ENCODE measurements around the gene SELENOO.

Gene SELENOO

GRCh38 chr22:50173311-50173982, 27.4 kb upstream of the SELENOO start:
- DNase-seq = no peak

DNA sequence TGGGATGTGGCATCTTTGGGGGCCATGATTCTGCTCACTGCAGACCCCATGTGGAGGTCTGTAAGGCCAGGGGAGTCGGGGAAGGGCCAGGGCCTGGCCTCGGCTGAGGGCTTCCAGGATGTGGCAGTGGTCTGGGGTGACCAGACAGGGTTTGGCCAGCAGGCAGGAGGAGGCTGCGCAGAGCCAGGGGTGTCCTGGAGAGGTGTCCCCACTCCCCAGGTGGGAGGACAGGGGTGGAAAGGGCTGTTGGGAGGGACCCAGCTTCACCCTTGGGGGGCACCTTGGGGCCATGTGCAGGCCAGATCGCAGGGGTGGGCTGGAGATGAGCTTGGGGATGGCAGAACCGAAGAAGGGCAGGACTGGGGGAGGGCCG, 26.8 kb upstream of the SELENOO start:
- no peak for DNase-seq

DNA sequence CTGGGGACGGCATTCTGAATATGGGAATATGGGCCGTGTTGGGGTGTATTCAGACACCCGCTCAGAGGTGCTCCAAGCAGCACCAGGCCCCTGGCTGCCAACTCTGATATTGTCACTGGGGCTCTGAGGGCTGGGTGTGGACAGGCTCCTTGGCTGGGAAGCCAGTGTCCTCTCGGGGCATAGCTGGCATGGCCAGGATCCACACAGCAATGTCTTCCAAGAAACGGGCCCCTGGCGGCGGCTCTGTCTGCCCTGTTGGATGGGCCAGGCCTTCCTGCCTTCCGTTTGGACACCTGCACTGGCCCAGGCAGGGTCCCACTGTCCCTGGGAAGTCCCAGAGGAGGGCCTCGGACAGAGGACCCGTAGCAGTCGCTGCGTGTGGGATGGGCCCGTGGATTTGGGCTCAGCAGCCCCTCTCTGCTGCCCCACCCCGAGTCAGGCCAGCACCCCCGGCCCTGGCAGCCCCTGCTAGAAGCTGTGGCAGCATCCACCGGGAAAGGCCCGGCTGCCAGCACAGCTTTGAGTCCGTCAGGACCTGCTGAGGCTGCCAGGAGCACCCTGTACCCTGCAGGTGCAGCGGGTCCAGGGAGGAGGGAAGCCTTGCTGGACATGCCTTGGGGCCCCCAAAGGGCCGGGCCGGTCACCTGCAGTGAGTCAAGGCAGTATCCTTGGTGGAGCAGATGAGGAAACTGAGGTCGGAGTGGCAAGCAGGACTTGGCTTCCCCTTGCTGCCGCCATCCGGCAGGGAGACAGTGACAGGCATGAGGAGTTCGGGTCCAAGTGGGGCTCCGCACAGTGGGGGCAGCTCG, 26.2 kb upstream of the SELENOO start:
- DNase-seq = no peak

GRCh38 chr22:50175191-50175461, 25.7 kb upstream of the SELENOO start:
- DNase-seq = no peak

DNA sequence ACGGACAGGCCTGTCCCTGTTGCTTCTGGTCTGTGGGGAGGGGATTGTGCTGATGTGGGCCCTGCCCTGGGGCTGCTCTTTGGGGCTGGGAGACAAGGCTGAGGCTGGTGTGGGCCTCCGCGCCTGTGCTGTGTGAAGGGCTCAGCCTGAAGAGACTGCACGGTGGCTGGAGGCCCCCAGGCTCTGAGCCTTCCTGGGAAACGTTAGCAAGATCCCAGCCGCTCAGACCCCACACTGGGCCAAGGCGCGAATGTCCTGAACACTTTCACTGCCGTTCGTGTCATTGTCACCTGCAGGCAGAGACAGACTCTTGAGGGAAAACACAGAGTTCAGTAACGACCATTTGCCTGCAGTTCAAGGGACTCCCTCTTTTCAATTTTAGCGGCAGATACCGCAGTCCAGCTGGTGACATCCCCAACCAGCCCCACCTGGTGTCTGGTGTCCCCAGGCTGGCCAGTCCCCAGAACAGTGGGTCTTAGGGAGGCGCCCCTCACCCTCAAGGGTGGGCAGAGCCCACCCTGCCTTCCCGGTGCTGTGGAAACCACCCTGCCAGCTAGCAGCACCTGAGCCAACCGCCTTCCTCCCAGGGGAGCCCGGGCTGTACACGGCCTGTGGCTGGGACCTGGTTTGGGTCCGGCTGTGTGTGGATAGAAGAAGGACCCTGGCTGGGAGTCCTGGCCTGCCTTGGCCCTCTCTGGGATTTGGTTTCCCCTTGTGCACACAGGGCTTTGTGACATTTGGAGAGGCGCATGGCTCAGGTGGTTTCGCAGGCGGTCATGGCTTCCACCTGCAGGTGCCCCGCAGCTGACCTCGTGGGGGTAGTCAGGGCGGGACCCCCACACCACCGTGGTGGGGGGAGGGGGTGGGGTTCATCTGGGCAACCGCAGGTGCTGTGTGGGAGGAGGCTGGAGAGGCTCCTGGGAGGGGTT, 24.6 kb upstream of the SELENOO start:
- no peak for DNase-seq

- DNase-seq = no peak
Observed at GRCh38 chr22:50176850-50177536, 23.8 kb upstream of the SELENOO start.

DNA sequence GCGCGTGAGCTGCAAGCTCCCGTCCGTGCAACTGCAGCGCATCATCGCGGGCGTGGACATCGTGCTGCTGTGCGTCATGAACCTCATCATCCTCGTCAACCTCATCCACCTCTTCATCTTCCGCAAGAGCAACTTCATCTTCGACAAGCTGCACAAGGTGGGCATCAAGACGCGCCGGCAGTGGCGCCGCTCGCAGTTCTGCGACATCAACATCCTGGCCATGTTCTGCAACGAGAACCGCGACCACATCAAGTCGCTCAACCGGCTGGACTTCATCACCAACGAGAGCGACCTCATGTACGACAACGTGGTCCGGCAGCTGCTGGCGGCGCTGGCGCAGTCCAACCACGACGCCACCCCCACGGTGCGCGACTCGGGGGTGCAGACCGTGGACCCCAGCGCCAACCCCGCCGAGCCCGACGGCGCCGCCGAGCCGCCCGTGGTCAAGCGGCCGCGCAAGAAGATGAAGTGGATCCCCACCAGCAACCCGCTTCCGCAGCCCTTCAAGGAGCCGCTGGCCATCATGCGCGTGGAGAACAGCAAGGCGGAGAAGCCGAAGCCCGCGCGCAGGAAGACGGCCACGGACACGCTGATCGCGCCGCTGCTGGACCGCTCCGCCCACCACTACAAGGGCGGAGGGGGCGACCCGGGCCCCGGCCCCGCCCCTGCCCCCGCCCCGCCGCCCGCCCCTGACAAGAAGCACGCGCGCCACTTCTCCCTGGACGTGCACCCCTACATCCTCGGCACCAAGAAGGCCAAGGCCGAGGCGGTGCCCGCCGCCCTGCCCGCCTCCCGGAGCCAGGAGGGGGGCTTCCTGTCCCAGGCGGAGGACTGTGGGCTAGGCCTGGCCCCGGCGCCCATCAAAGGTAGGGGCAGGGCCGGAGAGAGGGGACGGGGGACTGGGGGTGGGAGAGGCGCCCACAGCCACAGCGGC, 23.0 kb upstream of the SELENOO start:
- no peak for DNase-seq

- no peak for DNase-seq
Observed at GRCh38 chr22:50178471-50178864, 22.3 kb upstream of the SELENOO start.

- no peak for DNase-seq
Observed at GRCh38 chr22:50178871-50179869, 21.6 kb upstream of the SELENOO start.

GRCh38 chr22:50179937-50180726, 20.7 kb upstream of the SELENOO start:
- no peak for DNase-seq

GRCh38 chr22:50180727-50181521, 19.9 kb upstream of the SELENOO start:
- no peak for DNase-seq

- no peak for DNase-seq
Observed at GRCh38 chr22:50182176-50183081, 18.4 kb upstream of the SELENOO start.

GRCh38 chr22:50183141-50183971, 17.5 kb upstream of the SELENOO start:
- DNase-seq = no peak

- no peak for DNase-seq
Observed at GRCh38 chr22:50184004-50184901, 16.6 kb upstream of the SELENOO start.

- DNase-seq = no peak
Observed at GRCh38 chr22:50184902-50185374, 15.9 kb upstream of the SELENOO start.
